Adipocyte (in vitro differentiated cells): Measurements from ENCODE around the gene BTBD9.
A peak's percentile ranks its signal among the peaks of the same experiment; 100 is the strongest.

Experiments
- DNase-seq: peaks from one replicate; pipeline ENCODE4 v3.0.0-alpha.2; 2015; ENCODE audit warnings: low read depth
- H3K27me3 ChIP-seq: replicated peaks from 2 replicates; pipeline ENCODE4 v1.7.0; 2013; ENCODE audit warnings: mild to moderate bottlenecking, low read length, moderate library complexity; ENCODE audit not compliant: control insufficient read depth, insufficient read depth
- H3K36me3 ChIP-seq: 2 replicates; pipeline ENCODE4 v1.7.0; 2013; ENCODE audit warnings: low read length, mild to moderate bottlenecking, moderate library complexity; ENCODE audit not compliant: control insufficient read depth, insufficient read depth, severe bottlenecking
- H3K4me1 ChIP-seq: 2 replicates; pipeline ENCODE4 v1.7.0; 2013; ENCODE audit warnings: mild to moderate bottlenecking, low read length, moderate library complexity; ENCODE audit not compliant: control insufficient read depth, insufficient read depth
- H3K4me3 ChIP-seq: 2 replicates; pipeline ENCODE4 v1.7.0; 2013; ENCODE audit warnings: mild to moderate bottlenecking, low read length, moderate library complexity
- H3K9ac ChIP-seq: 2 replicates; pipeline ENCODE4 v1.7.0; 2013; ENCODE audit warnings: mild to moderate bottlenecking, low read length, moderate library complexity
- H3K9me3 ChIP-seq: 2 replicates; pipeline ENCODE4 v1.7.0; 2013; ENCODE audit warnings: mild to moderate bottlenecking, low read length, moderate library complexity; ENCODE audit not compliant: control insufficient read depth

The BTBD9 gene

DNA sequence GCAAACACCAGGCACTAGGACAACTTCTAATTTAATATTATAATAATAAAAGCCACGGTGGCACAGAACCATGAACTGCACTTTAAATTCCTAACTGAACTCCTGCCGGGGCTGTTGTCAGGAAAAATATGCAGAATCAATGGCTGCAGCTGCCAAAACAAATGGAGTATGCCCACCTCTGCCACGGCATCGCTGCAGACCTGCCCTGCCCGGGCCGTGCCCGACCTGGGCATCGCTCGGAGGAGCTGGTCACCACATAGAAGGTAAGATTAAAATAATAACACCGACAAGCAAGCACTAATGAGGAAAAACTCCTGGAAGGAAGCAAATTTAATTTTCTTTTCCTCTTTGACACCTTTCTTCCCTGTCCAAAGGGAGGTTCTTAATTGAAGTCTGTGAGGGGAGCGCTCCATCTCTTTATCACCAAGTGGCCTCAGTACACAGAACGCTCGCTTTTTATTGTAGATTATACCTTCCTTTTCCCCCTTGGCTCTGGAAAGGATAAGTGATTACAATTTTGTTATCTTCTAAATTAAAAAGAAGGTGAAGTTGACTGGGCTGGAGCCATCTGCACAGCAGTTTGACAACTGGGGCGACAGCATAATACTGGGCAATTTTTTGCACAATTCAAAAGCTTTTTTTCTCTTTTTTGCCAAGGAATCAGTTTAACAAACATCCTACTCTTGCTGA, 468.9 kb downstream of the BTBD9 start:
- H3K9me3 ChIP-seq, result no peaks in the 10 kb centered on the region
- H3K4me1 ChIP-seq, result peaks cover 5% of the 10 kb centered on the region
- H3K9ac ChIP-seq, result no peak overlapping the region
- peaks cover 4% of the 10 kb centered on the region for H3K36me3 ChIP-seq
- H3K4me3 ChIP-seq, result no peak overlapping the region
- H3K27me3 ChIP-seq, result no peaks in the 10 kb centered on the region
- DNase-seq, result no peak

GRCh38 chr6:38169977-38170526, 469.7 kb downstream of the BTBD9 start:
- H3K4me1 ChIP-seq, result peaks cover 7% of the 10 kb centered on the region
- H3K4me3 ChIP-seq, result no peak overlapping the region
- no peak for DNase-seq
- H3K27me3 ChIP-seq, result no peaks in the 10 kb centered on the region
- peaks cover 4% of the 10 kb centered on the region for H3K36me3 ChIP-seq
- no peak overlapping the region for H3K9ac ChIP-seq
- no peaks in the 10 kb centered on the region for H3K9me3 ChIP-seq

DNA sequence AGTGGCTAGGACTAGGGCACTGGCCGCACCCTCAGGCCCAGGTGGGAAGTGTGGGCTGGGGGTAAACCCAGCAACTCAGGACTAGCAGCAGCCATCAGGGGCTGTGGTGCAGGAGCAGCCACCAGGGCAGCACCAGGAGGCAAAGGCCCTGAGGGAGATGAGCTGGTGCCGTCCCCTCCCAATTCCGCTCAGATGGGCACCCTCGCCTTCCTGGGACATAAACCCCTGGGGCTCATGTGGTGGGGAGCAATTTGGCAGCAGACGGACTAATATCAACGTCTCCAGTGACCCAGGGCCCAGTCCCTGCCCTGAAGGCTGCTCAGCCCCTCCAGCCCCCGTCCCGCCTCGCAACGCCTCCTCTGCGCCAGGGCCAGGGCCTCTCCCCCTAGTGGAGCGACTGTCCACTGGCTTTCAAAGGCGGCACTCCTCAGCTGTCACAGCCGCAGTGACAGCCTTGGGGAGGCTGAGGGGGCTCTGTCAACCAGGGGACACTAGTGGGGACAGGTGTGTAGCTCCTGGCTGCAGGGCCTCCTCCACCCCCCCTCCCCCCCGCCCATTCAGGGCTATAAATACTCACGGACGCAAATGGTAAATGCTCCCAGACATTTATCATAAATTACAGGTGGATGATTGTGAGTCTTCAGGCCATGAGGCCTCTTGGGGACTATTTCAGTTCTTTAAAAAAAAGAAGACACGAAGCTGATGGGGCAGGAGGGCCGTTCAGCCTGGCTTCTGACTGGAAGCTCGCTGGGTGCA, 470.3 kb downstream of the BTBD9 start:
- peaks cover under 1% of the 10 kb centered on the region for H3K36me3 ChIP-seq
- H3K27me3 ChIP-seq, result no peaks in the 10 kb centered on the region
- peaks cover 13% of the 10 kb centered on the region for H3K4me1 ChIP-seq
- no peak for DNase-seq
- no peaks in the 10 kb centered on the region for H3K9me3 ChIP-seq
- no peak overlapping the region for H3K4me3 ChIP-seq
- H3K9ac ChIP-seq, result no peak overlapping the region

DNA sequence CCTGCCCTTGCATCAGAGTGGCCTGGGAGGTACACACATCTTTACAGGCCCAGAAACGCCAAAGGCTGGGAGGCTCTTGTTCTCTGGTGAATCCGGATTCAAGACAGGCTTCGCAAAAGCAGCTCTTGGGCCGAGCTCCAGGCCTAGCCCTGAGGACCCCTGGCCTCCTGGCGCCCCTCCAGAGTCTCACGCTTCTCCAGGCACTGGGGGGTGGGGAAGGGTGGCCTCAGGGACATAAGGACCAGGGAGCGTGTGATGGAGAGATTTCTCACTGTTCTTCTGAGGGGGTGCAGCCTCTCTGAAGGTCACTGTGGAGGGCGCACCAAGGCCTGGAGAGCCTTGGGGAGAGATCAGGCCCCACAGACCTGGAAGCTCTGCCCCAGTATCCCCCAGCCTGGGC, 471.0 kb downstream of the BTBD9 start:
- H3K4me1 ChIP-seq, result peaks cover 13% of the 10 kb centered on the region
- H3K27me3 ChIP-seq, result no peaks in the 10 kb centered on the region
- DNase-seq, result no peak
- no peaks in the 10 kb centered on the region for H3K36me3 ChIP-seq
- no peaks in the 10 kb centered on the region for H3K9me3 ChIP-seq
- no peak overlapping the region for H3K9ac ChIP-seq
- no peak overlapping the region for H3K4me3 ChIP-seq

DNA sequence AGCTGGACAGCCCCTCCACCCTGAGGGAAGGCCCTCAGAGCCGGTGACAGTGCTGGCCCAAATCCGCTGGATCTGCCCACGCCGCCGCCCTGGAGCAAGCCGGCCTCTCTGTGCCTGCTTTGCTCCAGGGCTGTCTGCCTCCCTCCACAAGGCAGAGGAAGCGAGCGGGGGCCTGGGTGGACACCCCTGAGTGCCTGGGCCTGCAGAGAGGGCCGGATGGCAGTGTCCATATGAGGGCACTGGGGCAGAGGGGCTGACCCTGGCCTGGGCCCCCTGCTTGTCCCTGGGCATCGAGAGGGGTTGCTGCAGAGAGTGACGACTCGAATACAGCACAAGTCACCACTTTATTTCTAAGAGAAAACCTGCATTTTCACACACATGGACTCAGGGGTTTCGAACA, 471.6 kb downstream of the BTBD9 start:
- Histone ChIP-seq H3K36me3 (no peaks in the 10 kb centered on the region), H3K4me3 (no peak overlapping the region), H3K27me3 (no peaks in the 10 kb centered on the region), H3K9ac (no peak overlapping the region), H3K9me3 (no peaks in the 10 kb centered on the region), H3K4me1 (peaks cover 13% of the 10 kb centered on the region)
- DNase-seq, result no peak

DNA sequence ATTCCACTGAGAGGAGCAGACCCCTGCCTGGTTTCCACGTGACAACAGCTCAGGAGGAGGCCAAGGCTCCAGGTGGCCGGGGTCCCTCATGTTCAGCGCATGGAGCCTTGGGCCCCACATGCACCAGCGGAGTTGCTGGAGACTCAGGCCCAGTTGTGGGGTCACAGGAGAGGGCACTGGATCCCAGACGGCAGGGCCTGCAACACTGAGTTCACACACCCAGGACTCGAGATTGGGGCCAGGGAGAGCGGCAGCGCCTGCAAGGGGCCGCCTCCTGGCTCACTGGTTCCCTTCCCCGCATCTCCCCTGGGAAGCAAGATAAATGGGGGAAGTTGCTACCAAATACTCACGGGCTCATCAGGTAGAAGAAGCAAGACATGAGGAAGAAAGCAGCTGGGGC, 472.1 kb downstream of the BTBD9 start:
- no peak overlapping the region for H3K9ac ChIP-seq
- DNase-seq, result no peak
- no peaks in the 10 kb centered on the region for H3K36me3 ChIP-seq
- peaks cover 9% of the 10 kb centered on the region for H3K4me1 ChIP-seq
- no peaks in the 10 kb centered on the region for H3K27me3 ChIP-seq
- H3K4me3 ChIP-seq, result no peak overlapping the region
- H3K9me3 ChIP-seq, result no peaks in the 10 kb centered on the region

GRCh38 chr6:38166411-38167240, 473.1 kb downstream of the BTBD9 start:
- Histone ChIP-seq H3K4me1 (peaks cover 8% of the 10 kb centered on the region), H3K36me3 (no peaks in the 10 kb centered on the region), H3K4me3 (no peak overlapping the region), H3K27me3 (no peaks in the 10 kb centered on the region), H3K9me3 (no peaks in the 10 kb centered on the region), H3K9ac (no peak overlapping the region)
- no peak for DNase-seq

GRCh38 chr6:38164671-38165108, 475.0 kb downstream of the BTBD9 start:
- H3K27me3 ChIP-seq, result no peaks in the 10 kb centered on the region
- peak overlapping the region; percentile 50 for H3K4me3 ChIP-seq
- no peaks in the 10 kb centered on the region for H3K9me3 ChIP-seq
- peak overlapping the region; percentile 51 for H3K9ac ChIP-seq
- DNase-seq, result no peak
- H3K4me1 ChIP-seq, result peaks cover 8% of the 10 kb centered on the region
- peaks cover 4% of the 10 kb centered on the region for H3K36me3 ChIP-seq

DNA sequence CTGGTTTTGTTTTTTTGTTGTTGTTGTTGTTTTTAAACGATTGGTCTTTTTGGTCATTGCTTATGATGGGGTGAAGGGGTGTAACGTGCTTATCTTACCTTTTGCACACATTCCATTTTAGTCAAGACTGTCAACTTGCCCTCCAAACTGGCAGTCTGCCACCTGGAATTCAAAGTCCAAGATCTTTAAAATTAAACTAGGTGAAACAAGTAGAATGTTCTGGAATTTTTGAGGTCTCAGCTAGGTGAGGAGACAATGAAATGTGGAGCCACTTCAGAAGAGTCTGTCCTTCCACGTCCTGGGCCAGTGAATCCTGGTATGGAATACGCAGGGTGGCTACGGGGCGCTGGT, 475.6 kb downstream of the BTBD9 start:
- DNase-seq, result no peak
- Histone ChIP-seq H3K4me3 (no peak overlapping the region), H3K4me1 (peaks cover 8% of the 10 kb centered on the region), H3K27me3 (no peaks in the 10 kb centered on the region), H3K36me3 (peaks cover 4% of the 10 kb centered on the region), H3K9ac (no peak overlapping the region), H3K9me3 (no peaks in the 10 kb centered on the region)

- peaks cover 4% of the 10 kb centered on the region for H3K36me3 ChIP-seq
- no peak overlapping the region for H3K9ac ChIP-seq
- H3K4me3 ChIP-seq, result no peak overlapping the region
- DNase-seq, result no peak
- H3K4me1 ChIP-seq, result peaks cover 8% of the 10 kb centered on the region
- no peaks in the 10 kb centered on the region for H3K27me3 ChIP-seq
- H3K9me3 ChIP-seq, result no peaks in the 10 kb centered on the region
Measured at GRCh38 chr6:38163186-38164130, 476.3 kb downstream of the BTBD9 start.
